OCI-LY3 (cell line): ENCODE measurements around the gene MOB1B.

ENCODE experiments used
- CTCF ChIP-seq: fragments of 200-600, 300-600 bp; sonication (generic); IDR thresholded peaks from 2 replicates; pipeline ENCODE4 v1.5.1; 2014; ENCODE audit warnings: antibody characterized with exemption, low read length, low read depth
- EZH2phosphoT487 ChIP-seq: fragments of 200-600 bp; shearing (Covaris generic); IDR thresholded peaks from 2 replicates; pipeline ENCODE4 v1.6.1; 2018; ENCODE audit warnings: antibody characterized with exemption, mixed run types, low read depth

- TF ChIP-seq CTCF, result no peak
- TF ChIP-seq EZH2phosphoT487, result no peak
Measured at GRCh38 chr4:70915036-70915815, 13.1 kb downstream of the MOB1B start.
